ENCODE data around the gene TTC21B. TPM values are rescaled to one million over a fixed set of nuclear protein-coding genes. Genes with fewer than 3 reads are reported as not detected.

Gene TTC21B
- total and polyA plus RNA-seq, 10 of the 15 experiments (the other 5 are each of a cell fraction or from before 2014, with no cell fraction given): 2.7 to 22.4 (median 11.3) TPM

DNA sequence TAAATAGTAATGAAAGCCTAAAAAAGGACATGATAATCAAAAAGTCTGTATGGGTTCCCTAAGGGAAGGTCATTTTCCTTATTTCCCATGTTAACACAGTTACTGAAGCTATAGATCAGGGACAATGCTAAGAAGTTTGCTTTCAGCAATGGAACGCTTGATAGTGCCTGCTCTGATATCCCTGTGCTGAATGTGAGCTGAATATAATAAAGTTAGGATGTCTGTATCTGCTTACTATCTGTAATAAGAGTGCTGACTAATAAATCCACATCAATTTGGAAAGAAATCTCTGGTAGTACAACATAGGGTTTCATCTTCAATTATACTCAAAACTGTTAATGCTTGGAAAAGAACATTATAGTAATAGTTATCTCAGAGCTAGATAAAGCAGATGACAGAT lies 25.8 kb downstream of the TTC21B start:
- Histone ChIP-seq H3K9me3 (replicated peaks; ENCODE audit: control insufficient read depth, insufficient read depth, low read length) (no peaks in the 10 kb centered on the region), H2AFZ (ENCODE audit: control insufficient read depth, low read depth, low read length) (no peak overlapping the region), H3K79me2 (ENCODE audit: control insufficient read depth, insufficient read depth, low read length) (no peaks in the 10 kb centered on the region), H3K36me3 (ENCODE audit: control insufficient read depth in 2 of 2, insufficient read depth in 2 of 2, low read length in 1 of 2) (peaks cover 0 to 17% of the 10 kb centered on the region in 2 experiments; a peak in 2 of 4 replicates), H3K4me3 (no peak overlapping the region), H3K4me2 (ENCODE audit: control insufficient read depth, insufficient read depth) (no peak overlapping the region), H3K4me1 (ENCODE audit: control insufficient read depth, insufficient read depth, low read length) (no peaks in the 10 kb centered on the region), H3K27me3 (replicated peaks in 1 of 2; ENCODE audit: control insufficient read depth in 2 of 2, insufficient read depth in 2 of 2, low read length in 1 of 2) (no peaks in the 10 kb centered on the region), H3K9ac (ENCODE audit: control insufficient read depth, insufficient read depth, low read length) (no peak overlapping the region), H4K20me1 (ENCODE audit: control insufficient read depth, insufficient read depth) (no peaks in the 10 kb centered on the region), H3K27ac (ENCODE audit: control insufficient read depth, insufficient read depth) (no peak overlapping the region)
- intact Hi-C loops (cut with micrococcal nuclease; ENCODE audit: unreplicated experiment): no loop called here
- WGBS (ENCODE audit: insufficient coverage, insufficient replicate concordance, low lambda C conversion rate, missing lambda C conversion rate): 100% methylated on average over 1 of the region's 1 CpG
- ChIA-PET POLR2A (no interaction called here), SMC1A (ENCODE audit: uncharacterized antibody, unreplicated experiment) (no interaction called here), CTCF (interaction anchor here (0.9 kb wide), 1 partner anchor 17 kb away, joined by 3 read pairs; no protein-coding TSS in a partner anchor), RAD21 (ENCODE audit: unreplicated experiment) (no interaction called here)
- no peak for FAIRE-seq
- no peak for ATAC-seq
- in situ Hi-C loops (cut with MboI): no loop called here
- DNase-seq (ENCODE audit: low read depth, low spot score): no peak
- no TSS peak for BruUV-seq (replicated peaks)
- TF ChIP-seq, protein P1, sequence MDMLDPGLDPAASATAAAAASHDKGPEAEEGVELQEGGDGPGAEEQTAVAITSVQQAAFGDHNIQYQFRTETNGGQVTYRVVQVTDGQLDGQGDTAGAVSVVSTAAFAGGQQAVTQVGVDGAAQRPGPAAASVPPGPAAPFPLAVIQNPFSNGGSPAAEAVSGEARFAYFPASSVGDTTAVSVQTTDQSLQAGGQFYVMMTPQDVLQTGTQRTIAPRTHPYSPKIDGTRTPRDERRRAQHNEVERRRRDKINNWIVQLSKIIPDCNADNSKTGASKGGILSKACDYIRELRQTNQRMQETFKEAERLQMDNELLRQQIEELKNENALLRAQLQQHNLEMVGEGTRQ (IDR thresholded peaks at IDR 0.05; ENCODE audit: borderline replicate concordance, low read depth, low read length): no peak
- TF ChIP-seq, protein P2, sequence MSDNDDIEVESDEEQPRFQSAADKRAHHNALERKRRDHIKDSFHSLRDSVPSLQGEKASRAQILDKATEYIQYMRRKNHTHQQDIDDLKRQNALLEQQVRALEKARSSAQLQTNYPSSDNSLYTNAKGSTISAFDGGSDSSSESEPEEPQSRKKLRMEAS (IDR thresholded peaks at IDR 0.05; ENCODE audit: low read depth, low read length): no peak
- TF ChIP-seq STAT1 (conservative IDR thresholded peaks at IDR 0.05): no peak
- no peak for TF ChIP-seq SREBF2 (IDR thresholded peaks at IDR 0.05; ENCODE audit: low read length)
- TF ChIP-seq ZBED1 (IDR thresholded peaks at IDR 0.05; ENCODE audit: borderline replicate concordance): no peak
- no peak for TF ChIP-seq ZNF384 (IDR thresholded peaks at IDR 0.05; ENCODE audit: borderline replicate concordance, low read depth, low read length)
- TF ChIP-seq BCL11A (IDR thresholded peaks at IDR 0.05; ENCODE audit: low read depth, low read length): no peak
- TF ChIP-seq, protein P3, sequence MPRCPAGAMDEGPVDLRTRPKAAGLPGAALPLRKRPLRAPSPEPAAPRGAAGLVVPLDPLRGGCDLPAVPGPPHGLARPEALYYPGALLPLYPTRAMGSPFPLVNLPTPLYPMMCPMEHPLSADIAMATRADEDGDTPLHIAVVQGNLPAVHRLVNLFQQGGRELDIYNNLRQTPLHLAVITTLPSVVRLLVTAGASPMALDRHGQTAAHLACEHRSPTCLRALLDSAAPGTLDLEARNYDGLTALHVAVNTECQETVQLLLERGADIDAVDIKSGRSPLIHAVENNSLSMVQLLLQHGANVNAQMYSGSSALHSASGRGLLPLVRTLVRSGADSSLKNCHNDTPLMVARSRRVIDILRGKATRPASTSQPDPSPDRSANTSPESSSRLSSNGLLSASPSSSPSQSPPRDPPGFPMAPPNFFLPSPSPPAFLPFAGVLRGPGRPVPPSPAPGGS (IDR thresholded peaks at IDR 0.05; ENCODE audit: borderline replicate concordance, insufficient read depth, low read depth, low read length, poor library complexity, severe bottlenecking): no peak
- TF ChIP-seq, protein P4, sequence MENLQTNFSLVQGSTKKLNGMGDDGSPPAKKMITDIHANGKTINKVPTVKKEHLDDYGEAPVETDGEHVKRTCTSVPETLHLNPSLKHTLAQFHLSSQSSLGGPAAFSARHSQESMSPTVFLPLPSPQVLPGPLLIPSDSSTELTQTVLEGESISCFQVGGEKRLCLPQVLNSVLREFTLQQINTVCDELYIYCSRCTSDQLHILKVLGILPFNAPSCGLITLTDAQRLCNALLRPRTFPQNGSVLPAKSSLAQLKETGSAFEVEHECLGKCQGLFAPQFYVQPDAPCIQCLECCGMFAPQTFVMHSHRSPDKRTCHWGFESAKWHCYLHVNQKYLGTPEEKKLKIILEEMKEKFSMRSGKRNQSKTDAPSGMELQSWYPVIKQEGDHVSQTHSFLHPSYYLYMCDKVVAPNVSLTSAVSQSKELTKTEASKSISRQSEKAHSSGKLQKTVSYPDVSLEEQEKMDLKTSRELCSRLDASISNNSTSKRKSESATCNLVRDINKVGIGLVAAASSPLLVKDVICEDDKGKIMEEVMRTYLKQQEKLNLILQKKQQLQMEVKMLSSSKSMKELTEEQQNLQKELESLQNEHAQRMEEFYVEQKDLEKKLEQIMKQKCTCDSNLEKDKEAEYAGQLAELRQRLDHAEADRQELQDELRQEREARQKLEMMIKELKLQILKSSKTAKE (IDR thresholded peaks at IDR 0.05; ENCODE audit: low read depth, poor library complexity, severe bottlenecking): no peak
- no peak for TF ChIP-seq NFYB (IDR thresholded peaks at IDR 0.05; ENCODE audit: insufficient read depth, low read depth, low read length)
- no peak for TF ChIP-seq RAD51 (IDR thresholded peaks at IDR 0.05)

All from GM12878 (cell line).